SHP77 treated with DMSO at 0.1 percent for 48 hours (cell line): ENCODE measurements around the gene MZT2A.
"Not testable (repeated sequence)": the region's sequence is repeated elsewhere in the genome, so short reads cannot be mapped to it uniquely, and the experiment has no call there.

Experiments
- DNase-seq: peaks from one replicate; lab custom pipeline; 2025; lab: John Stamatoyannopoulos, UW

The MZT2A gene

GRCh38 chr2:131520526-131520925 lies 28.3 kb upstream of the MZT2A start:
- no peak for DNase-seq

- not testable (repeated sequence) for DNase-seq
These were observed 27.8 kb upstream of the MZT2A start for GRCh38 chr2:131519871-131520470.

- no peak for DNase-seq
These were observed 27.3 kb upstream of the MZT2A start for GRCh38 chr2:131519466-131519865.

- DNase-seq, result not testable (repeated sequence)
These were observed 26.3 kb upstream of the MZT2A start for GRCh38 chr2:131518531-131518930.

GRCh38 chr2:131517856-131518255 lies 25.7 kb upstream of the MZT2A start:
- DNase-seq, result not testable (repeated sequence)

GRCh38 chr2:131517106-131517831 lies 25.1 kb upstream of the MZT2A start:
- DNase-seq, result no peak

GRCh38 chr2:131516621-131517020 lies 24.4 kb upstream of the MZT2A start:
- DNase-seq, result not testable (repeated sequence)

- DNase-seq, result no peak
These were observed 23.8 kb upstream of the MZT2A start for GRCh38 chr2:131516011-131516410.

GRCh38 chr2:131515235-131515634 lies 23.0 kb upstream of the MZT2A start:
- not testable (repeated sequence) for DNase-seq

GRCh38 chr2:131514408-131515166 lies 22.4 kb upstream of the MZT2A start:
- DNase-seq, result not testable (repeated sequence)

GRCh38 chr2:131511969-131512870 lies 20.0 kb upstream of the MZT2A start:
- DNase-seq, result not testable (repeated sequence)

- DNase-seq, result not testable (repeated sequence)
These were observed 19.2 kb upstream of the MZT2A start for GRCh38 chr2:131511291-131511968.

GRCh38 chr2:131509615-131510014 lies 17.4 kb upstream of the MZT2A start:
- DNase-seq, result no peak

- DNase-seq, result not testable (repeated sequence)
These were observed 12.0 kb upstream of the MZT2A start for GRCh38 chr2:131504082-131504750.

- not testable (repeated sequence) for DNase-seq
These were observed 11.4 kb upstream of the MZT2A start for GRCh38 chr2:131503587-131503986.

- not testable (repeated sequence) for DNase-seq
These were observed 6.2 kb upstream of the MZT2A start for GRCh38 chr2:131498321-131498973.

GRCh38 chr2:131495506-131495905 lies 3.3 kb upstream of the MZT2A start:
- DNase-seq, result not testable (repeated sequence)

- no peak for DNase-seq
These were observed 1.2 kb upstream of the MZT2A start for GRCh38 chr2:131493199-131493968.
